ENCODE results near the gene MYO5B. TPM values are rescaled to one million over a fixed set of nuclear protein-coding genes. Genes with fewer than 3 reads are reported as not detected.

Gene MYO5B
- total and polyA plus RNA-seq, 2 donors (not counting 1 experiment from before 2014, with no cell fraction given), result 0.30 to 1.7 TPM

DNA sequence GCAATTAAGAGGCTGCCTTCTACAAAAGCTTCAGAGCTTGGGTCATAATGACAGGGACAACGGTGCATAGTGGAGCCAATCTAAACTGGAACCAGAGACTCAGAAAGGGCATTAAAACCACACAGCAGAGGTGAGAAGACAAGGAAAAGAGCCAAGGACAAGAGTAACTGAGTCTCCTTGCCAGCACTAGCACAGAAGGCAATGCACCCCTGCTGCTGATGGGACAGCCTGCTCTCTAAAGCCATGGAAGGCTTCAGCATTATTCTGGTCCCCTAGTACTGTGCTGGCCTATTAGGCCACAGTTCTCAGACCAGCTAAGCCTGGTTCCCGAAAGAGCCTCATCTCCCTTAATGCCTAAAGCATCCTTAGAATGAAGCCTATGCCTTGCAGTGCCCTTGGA lies 15.5 kb downstream of the MYO5B start:
- no peak overlapping the region for H3K27ac Mint-ChIP-seq
- TF ChIP-seq EZH2 (IDR thresholded peaks at IDR 0.05; ENCODE audit: borderline replicate concordance, insufficient read depth, low read depth, low read length, poor library complexity, severe bottlenecking) (no peak), CTCF (IDR thresholded peaks at IDR 0.05) (no peak)
- no peak for DNase-seq
- H3K4me3 Mint-ChIP-seq, result no peak overlapping the region
- intact Hi-C loops (cut with micrococcal nuclease), result no loop called here
- H3K27me3 Mint-ChIP-seq, result peaks cover 46% of the 10 kb centered on the region
- no peaks in the 10 kb centered on the region for H3K4me1 Mint-ChIP-seq
- H3K27ac ChIP-seq (ENCODE audit: low read length in 2 of 2), result no peak overlapping the region
- peaks cover 0 to 28% (median 6%) of the 10 kb centered on the region in 4 experiments for H3K27me3 ChIP-seq (replicated peaks in 1 of 4; ENCODE audit: control extremely low read depth in 1 of 4, control insufficient read depth in 3 of 4, insufficient read depth in 4 of 4, low read length in 3 of 4)
- no peak overlapping the region for H3K4me2 ChIP-seq (replicated peaks; ENCODE audit: low read depth, low read length, poor library complexity, severe bottlenecking)
- WGBS (ENCODE audit: insufficient coverage), result 90% methylated on average over 2 of the region's 2 CpGs
- POLR2A ChIA-PET, result no interaction called here
- CTCF ChIA-PET, result no interaction called here
- H3K4me3 ChIP-seq (ENCODE audit: control extremely low read depth in 1 of 5, extremely low read depth in 1 of 5, insufficient read depth in 1 of 5, low read depth in 2 of 5, low read length in 4 of 5), result no peak overlapping the region
- H3K79me2 ChIP-seq (ENCODE audit: control insufficient read depth, insufficient read depth, low read length), result no peaks in the 10 kb centered on the region
- no peaks in the 10 kb centered on the region for H4K20me1 ChIP-seq (ENCODE audit: control insufficient read depth, insufficient read depth, low read length, poor library complexity, severe bottlenecking)
- ATAC-seq (ENCODE audit: low read depth), result no peak
- no peaks in the 10 kb centered on the region for H3K4me1 ChIP-seq (ENCODE audit: control insufficient read depth in 2 of 2, insufficient read depth in 2 of 2, low read length in 2 of 2)
- H3K36me3 ChIP-seq (replicated peaks in 1 of 2; ENCODE audit: control extremely low read depth in 1 of 2, control insufficient read depth in 1 of 2, extremely low read depth in 1 of 2, insufficient read depth in 2 of 2, low read length in 1 of 2), result no peaks in the 10 kb centered on the region
- no peak overlapping the region for H2AFZ ChIP-seq (ENCODE audit: insufficient read depth, low read depth, low read length, poor library complexity, severe bottlenecking)
- no peak overlapping the region for H3K9ac ChIP-seq (ENCODE audit: low read length)
- no peaks in the 10 kb centered on the region for H3K9me3 Mint-ChIP-seq (ENCODE audit: insufficient read depth)
- no peaks in the 10 kb centered on the region for H3K9me3 ChIP-seq (ENCODE audit: control extremely low read depth in 1 of 3, control insufficient read depth in 2 of 3, insufficient read depth in 1 of 3, low read length in 2 of 3)

DNA sequence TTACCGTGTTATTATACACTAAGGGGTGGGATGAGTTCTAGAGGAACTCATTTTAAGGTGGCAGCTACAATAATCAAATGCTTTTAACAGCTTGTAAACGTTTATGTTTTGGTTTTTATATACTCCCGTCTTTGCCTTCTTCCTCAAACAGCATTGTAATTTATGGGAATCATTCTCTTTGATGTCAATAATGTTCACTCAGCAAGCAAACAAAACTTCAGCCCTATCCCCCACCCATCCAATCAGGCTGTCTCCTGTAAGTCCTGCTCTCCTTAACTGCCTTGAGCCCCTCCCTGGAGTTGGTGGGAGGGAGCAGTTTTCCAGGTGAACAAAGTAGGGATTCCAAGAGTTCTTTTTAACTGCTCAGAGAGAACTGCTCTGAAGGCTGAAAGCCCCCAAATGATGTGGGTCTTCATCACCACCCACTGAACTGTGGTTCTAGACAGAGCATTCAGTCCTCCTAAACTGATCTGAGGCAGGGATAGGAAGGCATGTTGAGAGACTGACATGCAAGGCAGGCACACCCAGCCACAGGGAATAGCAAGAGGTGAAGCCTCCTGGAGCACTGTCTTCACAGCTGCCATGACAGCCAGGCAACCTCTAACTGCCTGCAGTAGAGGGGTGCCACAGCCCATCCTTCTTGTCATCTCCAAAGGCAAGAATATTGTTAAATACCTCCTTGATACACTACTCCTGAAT lies 17.5 kb downstream of the MYO5B start:
- Histone ChIP-seq H3K9me3 (ENCODE audit: control extremely low read depth in 1 of 3, control insufficient read depth in 2 of 3, insufficient read depth in 1 of 3, low read length in 2 of 3) (no peaks in the 10 kb centered on the region), H4K20me1 (ENCODE audit: control insufficient read depth, insufficient read depth, low read length, poor library complexity, severe bottlenecking) (no peaks in the 10 kb centered on the region), H3K9ac (ENCODE audit: low read length) (no peak overlapping the region), H3K79me2 (ENCODE audit: control insufficient read depth, insufficient read depth, low read length) (no peaks in the 10 kb centered on the region), H3K4me2 (replicated peaks; ENCODE audit: low read depth, low read length, poor library complexity, severe bottlenecking) (no peak overlapping the region), H3K27me3 (replicated peaks in 1 of 4; ENCODE audit: control extremely low read depth in 1 of 4, control insufficient read depth in 3 of 4, insufficient read depth in 4 of 4, low read length in 3 of 4) (peaks cover 0 to 21% (median 6%) of the 10 kb centered on the region in 4 experiments), H3K27ac (ENCODE audit: low read length in 2 of 2) (no peak overlapping the region), H3K36me3 (replicated peaks in 1 of 2; ENCODE audit: control extremely low read depth in 1 of 2, control insufficient read depth in 1 of 2, extremely low read depth in 1 of 2, insufficient read depth in 2 of 2, low read length in 1 of 2) (no peaks in the 10 kb centered on the region), H3K4me1 (ENCODE audit: control insufficient read depth in 2 of 2, insufficient read depth in 2 of 2, low read length in 2 of 2) (no peaks in the 10 kb centered on the region), H2AFZ (ENCODE audit: insufficient read depth, low read depth, low read length, poor library complexity, severe bottlenecking) (no peak overlapping the region), H3K4me3 (ENCODE audit: control extremely low read depth in 1 of 5, extremely low read depth in 1 of 5, insufficient read depth in 1 of 5, low read depth in 2 of 5, low read length in 4 of 5) (no peak overlapping the region)
- no peak for DNase-seq
- Mint-ChIP-seq H3K4me1 (no peaks in the 10 kb centered on the region), H3K27me3 (peaks cover 38% of the 10 kb centered on the region), H3K27ac (no peak overlapping the region), H3K9me3 (ENCODE audit: insufficient read depth) (no peaks in the 10 kb centered on the region), H3K4me3 (no peak overlapping the region)
- no peak for ATAC-seq (ENCODE audit: low read depth)
- TF ChIP-seq EZH2 (IDR thresholded peaks at IDR 0.05; ENCODE audit: borderline replicate concordance, insufficient read depth, low read depth, low read length, poor library complexity, severe bottlenecking) (no peak), CTCF (IDR thresholded peaks at IDR 0.05) (no peak)
- no CpG with 5 or more reads among the region's 3 CpGs for WGBS (ENCODE audit: insufficient coverage)
- POLR2A ChIA-PET, result no interaction called here
- CTCF ChIA-PET, result no interaction called here
- intact Hi-C loops (cut with micrococcal nuclease), result no loop called here

All from B cell (primary cell).